Measurements from ENCODE around the gene MED6. TPM values are rescaled to one million over a fixed set of nuclear protein-coding genes. Genes with fewer than 3 reads are reported as not detected.

Gene MED6
- total and polyA plus RNA-seq, 2 donors, result 19.7 to 69.3 TPM

- no peak overlapping the region for H3K27ac ChIP-seq (ENCODE audit: low read depth)
- no peaks in the 10 kb centered on the region for H3K36me3 ChIP-seq (ENCODE audit: insufficient read depth)
- H3K4me3 ChIP-seq (ENCODE audit: low read depth, low read length), result no peak overlapping the region
- no peak for DNase-seq (ENCODE audit: extremely low spot score)
- WGBS, result 96% methylated on average over 2 of the region's 2 CpGs
- no peaks in the 10 kb centered on the region for H3K4me1 ChIP-seq (ENCODE audit: insufficient read depth)
These were observed 29.3 kb downstream of the MED6 start for GRCh38 chr14:70571139-70571538.

DNA sequence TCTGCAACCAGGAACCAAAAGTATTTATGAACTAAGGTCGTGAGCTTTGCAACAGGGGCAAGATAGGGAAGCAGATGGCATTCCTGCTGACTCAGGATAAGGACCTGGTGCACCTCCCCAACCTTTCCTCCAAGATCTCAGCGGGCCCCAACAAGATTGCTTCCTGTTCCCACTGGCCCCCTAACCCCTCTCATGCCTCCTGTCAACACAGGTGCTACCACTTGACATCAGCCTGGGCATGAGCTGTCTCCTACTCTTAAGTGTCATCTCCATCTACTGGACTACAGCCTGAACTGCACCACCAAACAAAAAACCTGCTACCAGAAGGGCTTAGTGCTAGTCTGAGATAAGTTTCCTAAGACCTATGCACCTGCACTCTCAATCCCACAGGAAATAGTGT is 32.7 kb downstream of the MED6 start:
- DNase-seq (ENCODE audit: extremely low spot score), result no peak
- H3K4me3 ChIP-seq (ENCODE audit: low read depth, low read length), result no peak overlapping the region
- no peak overlapping the region for H3K27ac ChIP-seq (ENCODE audit: low read depth)
- H3K36me3 ChIP-seq (ENCODE audit: insufficient read depth), result no peaks in the 10 kb centered on the region
- 56% methylated on average over 2 of the region's 2 CpGs for WGBS
- no peaks in the 10 kb centered on the region for H3K4me1 ChIP-seq (ENCODE audit: insufficient read depth)

DNA sequence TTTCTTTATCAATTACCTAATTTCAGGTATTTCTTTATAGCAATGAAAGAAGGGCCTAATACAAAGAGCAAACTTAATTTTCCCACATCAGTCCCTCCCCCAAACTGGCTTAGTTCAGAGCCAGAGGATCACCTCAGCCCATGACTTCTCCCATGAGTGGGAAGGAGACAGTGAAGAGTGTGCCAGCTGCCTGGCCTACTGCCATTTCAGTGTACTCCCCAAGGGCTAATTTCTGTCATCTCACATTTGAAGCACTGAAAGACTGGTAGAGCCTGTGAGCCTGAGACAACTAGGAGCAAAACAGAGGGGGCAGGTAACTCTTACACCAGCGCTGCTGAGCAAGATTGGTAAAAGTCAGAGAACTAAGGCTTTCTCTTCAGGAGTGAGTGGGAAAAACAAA is 36.6 kb downstream of the MED6 start:
- Histone ChIP-seq H3K4me3 (ENCODE audit: low read depth, low read length) (no peak overlapping the region), H3K4me1 (ENCODE audit: insufficient read depth) (no peaks in the 10 kb centered on the region), H3K36me3 (ENCODE audit: insufficient read depth) (no peaks in the 10 kb centered on the region), H3K27ac (ENCODE audit: low read depth) (no peak overlapping the region)
- 97% methylated on average over 1 of the region's 1 CpG for WGBS
- DNase-seq (ENCODE audit: extremely low spot score), result no peak

- no peak for DNase-seq (ENCODE audit: extremely low spot score)
- Histone ChIP-seq H3K27ac (ENCODE audit: low read depth) (no peak overlapping the region), H3K36me3 (ENCODE audit: insufficient read depth) (no peaks in the 10 kb centered on the region), H3K4me3 (ENCODE audit: low read depth, low read length) (no peak overlapping the region), H3K4me1 (ENCODE audit: insufficient read depth) (no peaks in the 10 kb centered on the region)
- WGBS, result 98% methylated on average over 4 of the region's 4 CpGs
These were observed 37.0 kb downstream of the MED6 start for GRCh38 chr14:70563417-70563816.

GRCh38 chr14:70558356-70558755 is 42.1 kb downstream of the MED6 start:
- no peaks in the 10 kb centered on the region for H3K4me1 ChIP-seq (ENCODE audit: insufficient read depth)
- no peaks in the 10 kb centered on the region for H3K36me3 ChIP-seq (ENCODE audit: insufficient read depth)
- DNase-seq (ENCODE audit: extremely low spot score), result no peak

DNA sequence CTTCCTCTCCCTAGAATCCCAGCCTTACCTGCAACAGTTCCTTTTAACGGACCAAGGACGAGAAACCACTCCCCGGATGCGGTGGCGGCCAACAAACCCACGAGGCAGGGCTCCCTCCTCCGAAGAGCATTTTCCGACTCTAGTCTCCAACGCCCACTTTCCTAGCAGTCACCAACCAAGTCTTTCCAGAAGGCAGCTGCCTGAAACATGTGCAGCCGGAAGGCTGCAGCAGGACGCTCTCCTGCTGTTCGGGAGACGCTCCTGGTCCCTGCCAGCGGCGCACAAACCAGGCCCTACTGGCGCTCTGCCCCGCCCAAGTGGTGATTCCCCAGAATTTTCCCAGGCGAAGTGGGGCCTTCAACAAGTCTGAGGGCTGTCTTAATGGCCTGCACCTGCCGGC is 44.6 kb downstream of the MED6 start:
- Histone ChIP-seq H3K27ac (ENCODE audit: low read depth) (no peak overlapping the region), H3K36me3 (ENCODE audit: insufficient read depth) (no peaks in the 10 kb centered on the region), H3K4me1 (ENCODE audit: insufficient read depth) (no peaks in the 10 kb centered on the region), H3K4me3 (ENCODE audit: low read depth, low read length) (no peak overlapping the region)
- 22% methylated on average over 19 of the region's 19 CpGs for WGBS
- DNase-seq (ENCODE audit: extremely low spot score), result no peak

More at GRCh38 chr14:70558356-70558755, 42.1 kb downstream of the MED6 start:
- Histone ChIP-seq H3K27ac (ENCODE audit: low read depth) (no peak overlapping the region), H3K4me3 (ENCODE audit: low read depth, low read length) (no peak overlapping the region)

- Histone ChIP-seq H3K36me3 (ENCODE audit: insufficient read depth) (no peaks in the 10 kb centered on the region), H3K4me1 (ENCODE audit: insufficient read depth) (no peaks in the 10 kb centered on the region), H3K4me3 (ENCODE audit: low read depth, low read length) (no peak overlapping the region), H3K27ac (ENCODE audit: low read depth) (no peak overlapping the region)
- DNase-seq (ENCODE audit: extremely low spot score), result no peak
- WGBS, result 90% methylated on average over 5 of the region's 5 CpGs
These were observed 62.4 kb downstream of the MED6 start for GRCh38 chr14:70538087-70538486.

GRCh38 chr14:70536830-70537229 is 63.6 kb downstream of the MED6 start:
- no peak for DNase-seq (ENCODE audit: extremely low spot score)
- H3K4me1 ChIP-seq (ENCODE audit: insufficient read depth), result no peaks in the 10 kb centered on the region
- H3K27ac ChIP-seq (ENCODE audit: low read depth), result no peak overlapping the region
- 92% methylated on average over 1 of the region's 1 CpG for WGBS
- no peak overlapping the region for H3K4me3 ChIP-seq (ENCODE audit: low read depth, low read length)
- H3K36me3 ChIP-seq (ENCODE audit: insufficient read depth), result no peaks in the 10 kb centered on the region

DNA sequence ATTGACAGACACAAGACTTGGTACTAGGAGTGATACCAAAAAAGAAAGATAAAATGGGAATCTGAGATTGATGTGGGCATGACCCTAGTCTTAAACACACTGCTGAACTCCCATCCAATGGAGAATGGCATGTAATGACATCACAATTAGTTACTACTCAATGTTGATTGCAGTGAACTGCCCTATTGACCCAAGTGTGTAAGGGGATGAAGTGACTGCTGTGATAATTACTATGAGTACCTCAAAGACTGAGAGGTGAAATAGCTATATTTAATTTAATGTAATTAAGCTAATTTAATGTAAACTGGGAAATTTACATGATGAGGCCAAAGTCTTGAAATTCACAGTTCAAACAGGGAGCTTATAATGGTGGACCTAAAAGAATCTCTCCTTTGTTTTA is 65.6 kb downstream of the MED6 start, which contains the start of gene ADAM20:
Gene ADAM20 (minus strand): TSS at position 101 of the 400 bp plus-strand sequence. CDS start 10,247 bp downstream, outside the sequence.
- DNase-seq (ENCODE audit: extremely low spot score), result no peak

More for the DNA sequence above, 65.6 kb downstream of the MED6 start, which contains the start of gene ADAM20:
- H3K4me1 ChIP-seq (ENCODE audit: insufficient read depth), result no peaks in the 10 kb centered on the region
- no peaks in the 10 kb centered on the region for H3K36me3 ChIP-seq (ENCODE audit: insufficient read depth)
- no peak within 1 kb of the TSS for H3K4me3 ChIP-seq (ENCODE audit: low read depth, low read length)
- H3K27ac ChIP-seq (ENCODE audit: low read depth), result no peak within 1 kb of the TSS

Small RNAs within 50 kb of the gene (small RNA-seq; reads per million reads assigned to genes)
- not detected for gene RN7SL77P

Other genes starting within 250 kb of the MED6 start
- gene COX16, start 241.0 kb downstream of the MED6 start, total RNA-seq, result 35.4 TPM
- gene COX16, start 241.0 kb downstream of the MED6 start, polyA plus RNA-seq, result 28.3 TPM
- 45.9 TPM for gene SYNJ2BP, start 183.6 kb downstream of the MED6 start, total RNA-seq
- 18.3 TPM for gene SYNJ2BP, start 183.6 kb downstream of the MED6 start, polyA plus RNA-seq
- not detected for gene ADAM21, start 148.5 kb downstream of the MED6 start, total RNA-seq
- gene ADAM21, start 148.5 kb downstream of the MED6 start, polyA plus RNA-seq, result 0.08 TPM
- 2.7 TPM for gene ADAM20, start 65.7 kb downstream of the MED6 start, total RNA-seq
- not detected for gene ADAM20, start 65.7 kb downstream of the MED6 start, polyA plus RNA-seq
- gene TTC9, start 41.3 kb upstream of the MED6 start, total RNA-seq, result 1.7 TPM
- 0.96 TPM for gene TTC9, start 41.3 kb upstream of the MED6 start, polyA plus RNA-seq
- 2.7 TPM for gene MAP3K9, start 208.9 kb upstream of the MED6 start, total RNA-seq
- 0.25 TPM for gene MAP3K9, start 208.9 kb upstream of the MED6 start, polyA plus RNA-seq